ENCODE measurements around the gene CRELD1. TPM values are rescaled to one million over a fixed set of nuclear protein-coding genes. Genes with fewer than 3 reads are reported as not detected.

Gene CRELD1
- total and polyA plus RNA-seq, 5 donors from 2014 or later = 20.5 to 26.5 (median 24.6) TPM

GRCh38 chr3:9951962-9952805, 18.6 kb downstream of the CRELD1 start, which contains the start of gene PRRT3:
Gene PRRT3, minus strand, starts transcription at chr3:9952408. Its CDS starts 2,293 bp downstream, at chr3:9950115.
- peak within 1 kb of the TSS; percentile 86 to 94 (median 93) for H3K4me3 Mint-ChIP-seq
- Histone ChIP-seq H3K9me3 (ENCODE audit: control insufficient read depth in 2 of 2, low read length in 2 of 2) (no peaks in the 10 kb centered on the region), H3K36me3 (ENCODE audit: control insufficient read depth, insufficient read depth, low read length) (no peaks in the 10 kb centered on the region), H3K27ac (ENCODE audit: insufficient read depth, low read length, poor library complexity, severe bottlenecking) (no peak within 1 kb of the TSS), H3K27me3 (ENCODE audit: control insufficient read depth, insufficient read depth, low read length) (no peaks in the 10 kb centered on the region), H3K4me3 (ENCODE audit: low read depth, low read length) (peak within 1 kb of the TSS; percentile 69), H3K4me1 (ENCODE audit: control insufficient read depth, insufficient read depth, low read length, poor library complexity, severe bottlenecking) (peaks cover 12% of the 10 kb centered on the region)
- peaks cover 0 to 18% (median 11%) of the 10 kb centered on the region in 4 donors for H3K4me1 Mint-ChIP-seq
- DNase-seq = peak; percentile 20 to 74 (median 57)
- ATAC-seq (ENCODE audit: low read depth in 2 of 2) = peak; percentile 86 to 87
- H3K9me3 Mint-ChIP-seq = no peaks in the 10 kb centered on the region
- peak within 1 kb of the TSS; percentile 49 to 78 (median 56) for H3K27ac Mint-ChIP-seq
- H3K36me3 Mint-ChIP-seq = no peaks in the 10 kb centered on the region
- H3K27me3 Mint-ChIP-seq = no peaks in the 10 kb centered on the region

GRCh38 chr3:9955067-9955502, 21.5 kb downstream of the CRELD1 start:
- no peak overlapping the region for H3K27ac ChIP-seq (ENCODE audit: insufficient read depth, low read length, poor library complexity, severe bottlenecking)
- H3K9me3 Mint-ChIP-seq = no peaks in the 10 kb centered on the region
- peaks cover 0 to 18% (median 12%) of the 10 kb centered on the region in 4 donors for H3K4me1 Mint-ChIP-seq
- peak overlapping the region in 1 of 4 donors; percentile 61 for H3K4me3 Mint-ChIP-seq
- ATAC-seq (ENCODE audit: low read depth in 2 of 2) = no peak
- H3K27ac Mint-ChIP-seq = no peak overlapping the region
- H3K4me3 ChIP-seq (ENCODE audit: low read depth, low read length) = no peak overlapping the region
- DNase-seq = no peak
- H3K9me3 ChIP-seq (ENCODE audit: control insufficient read depth in 2 of 2, low read length in 2 of 2) = no peaks in the 10 kb centered on the region
- no peaks in the 10 kb centered on the region for H3K36me3 ChIP-seq (ENCODE audit: control insufficient read depth, insufficient read depth, low read length)
- H3K27me3 ChIP-seq (ENCODE audit: control insufficient read depth, insufficient read depth, low read length) = no peaks in the 10 kb centered on the region
- no peaks in the 10 kb centered on the region for H3K36me3 Mint-ChIP-seq
- H3K27me3 Mint-ChIP-seq = no peaks in the 10 kb centered on the region
- H3K4me1 ChIP-seq (ENCODE audit: control insufficient read depth, insufficient read depth, low read length, poor library complexity, severe bottlenecking) = peaks cover 12% of the 10 kb centered on the region

- ATAC-seq (ENCODE audit: low read depth in 2 of 2) (no peak), DNase-seq (no peak)
- Histone ChIP-seq H3K36me3 (ENCODE audit: control insufficient read depth, insufficient read depth, low read length) (no peaks in the 10 kb centered on the region), H3K9me3 (ENCODE audit: control insufficient read depth in 2 of 2, low read length in 2 of 2) (no peaks in the 10 kb centered on the region), H3K27me3 (ENCODE audit: control insufficient read depth, insufficient read depth, low read length) (no peaks in the 10 kb centered on the region), H3K4me3 (ENCODE audit: low read depth, low read length) (no peak overlapping the region), H3K4me1 (ENCODE audit: control insufficient read depth, insufficient read depth, low read length, poor library complexity, severe bottlenecking) (peaks cover 12% of the 10 kb centered on the region), H3K27ac (ENCODE audit: insufficient read depth, low read length, poor library complexity, severe bottlenecking) (no peak overlapping the region)
- Mint-ChIP-seq H3K27me3 (no peaks in the 10 kb centered on the region), H3K4me1 (peaks cover 0 to 17% (median 8%) of the 10 kb centered on the region in 4 donors), H3K9me3 (no peaks in the 10 kb centered on the region), H3K4me3 (peak overlapping the region in 1 of 4 donors; percentile 55), H3K27ac (peak overlapping the region in 1 of 3 donors; percentile 55), H3K36me3 (peaks cover 2% of the 10 kb centered on the region)
Measured at GRCh38 chr3:9955611-9956352, 22.1 kb downstream of the CRELD1 start.

- peak overlapping the region in 1 of 3 donors; percentile 8 for H3K27ac Mint-ChIP-seq
- H3K27me3 Mint-ChIP-seq = no peaks in the 10 kb centered on the region
- H3K36me3 ChIP-seq (ENCODE audit: control insufficient read depth, insufficient read depth, low read length) = peaks cover 3% of the 10 kb centered on the region
- H3K4me1 Mint-ChIP-seq = peaks cover 0 to 6% (median 5%) of the 10 kb centered on the region in 4 donors
- peaks cover 8% of the 10 kb centered on the region for H3K36me3 Mint-ChIP-seq
- ATAC-seq (ENCODE audit: low read depth in 2 of 2) (no peak), DNase-seq (no peak)
- no peaks in the 10 kb centered on the region for H3K9me3 Mint-ChIP-seq
- no peaks in the 10 kb centered on the region for H3K4me1 ChIP-seq (ENCODE audit: control insufficient read depth, insufficient read depth, low read length, poor library complexity, severe bottlenecking)
- no peak overlapping the region for H3K27ac ChIP-seq (ENCODE audit: insufficient read depth, low read length, poor library complexity, severe bottlenecking)
- no peak overlapping the region for H3K4me3 ChIP-seq (ENCODE audit: low read depth, low read length)
- H3K4me3 Mint-ChIP-seq = no peak overlapping the region
- no peaks in the 10 kb centered on the region for H3K9me3 ChIP-seq (ENCODE audit: control insufficient read depth in 2 of 2, low read length in 2 of 2)
- no peaks in the 10 kb centered on the region for H3K27me3 ChIP-seq (ENCODE audit: control insufficient read depth, insufficient read depth, low read length)
Measured at GRCh38 chr3:9957214-9957613, 23.6 kb downstream of the CRELD1 start.

- Mint-ChIP-seq H3K27me3 (no peaks in the 10 kb centered on the region), H3K9me3 (peaks cover 0 to 1% (median 0%) of the 10 kb centered on the region in 7 donors), H3K4me3 (no peak overlapping the region), H3K27ac (no peak overlapping the region), H3K36me3 (peaks cover 45% of the 10 kb centered on the region), H3K4me1 (no peaks in the 10 kb centered on the region)
- Histone ChIP-seq H3K36me3 (ENCODE audit: control insufficient read depth, insufficient read depth, low read length) (peaks cover 52% of the 10 kb centered on the region), H3K9me3 (ENCODE audit: control insufficient read depth in 2 of 2, low read length in 2 of 2) (no peaks in the 10 kb centered on the region), H3K27me3 (ENCODE audit: control insufficient read depth, insufficient read depth, low read length) (no peaks in the 10 kb centered on the region), H3K4me3 (ENCODE audit: low read depth, low read length) (no peak overlapping the region), H3K4me1 (ENCODE audit: control insufficient read depth, insufficient read depth, low read length, poor library complexity, severe bottlenecking) (no peaks in the 10 kb centered on the region), H3K27ac (ENCODE audit: insufficient read depth, low read length, poor library complexity, severe bottlenecking) (no peak overlapping the region)
- DNase-seq = no peak
- ATAC-seq (ENCODE audit: low read depth in 2 of 2) = no peak
Measured at GRCh38 chr3:9965200-9965875, 31.7 kb downstream of the CRELD1 start.

- Histone ChIP-seq H3K4me1 (ENCODE audit: control insufficient read depth, insufficient read depth, low read length, poor library complexity, severe bottlenecking) (no peaks in the 10 kb centered on the region), H3K27ac (ENCODE audit: insufficient read depth, low read length, poor library complexity, severe bottlenecking) (no peak overlapping the region), H3K27me3 (ENCODE audit: control insufficient read depth, insufficient read depth, low read length) (no peaks in the 10 kb centered on the region), H3K4me3 (ENCODE audit: low read depth, low read length) (no peak overlapping the region), H3K9me3 (ENCODE audit: control insufficient read depth in 2 of 2, low read length in 2 of 2) (no peaks in the 10 kb centered on the region), H3K36me3 (ENCODE audit: control insufficient read depth, insufficient read depth, low read length) (peaks cover 66% of the 10 kb centered on the region)
- DNase-seq (no peak), ATAC-seq (ENCODE audit: low read depth in 2 of 2) (no peak)
- peaks cover 48% of the 10 kb centered on the region for H3K36me3 Mint-ChIP-seq
- H3K4me1 Mint-ChIP-seq = no peaks in the 10 kb centered on the region
- peaks cover 0 to 1% (median 0%) of the 10 kb centered on the region in 7 donors for H3K9me3 Mint-ChIP-seq
- H3K27me3 Mint-ChIP-seq = no peaks in the 10 kb centered on the region
- H3K27ac Mint-ChIP-seq = no peak overlapping the region
- H3K4me3 Mint-ChIP-seq = no peak overlapping the region
Measured at GRCh38 chr3:9966841-9967240, 33.2 kb downstream of the CRELD1 start.

- H3K27me3 Mint-ChIP-seq = no peaks in the 10 kb centered on the region
- Histone ChIP-seq H3K27me3 (ENCODE audit: control insufficient read depth, insufficient read depth, low read length) (no peaks in the 10 kb centered on the region), H3K27ac (ENCODE audit: insufficient read depth, low read length, poor library complexity, severe bottlenecking) (no peak overlapping the region), H3K36me3 (ENCODE audit: control insufficient read depth, insufficient read depth, low read length) (peaks cover 75% of the 10 kb centered on the region), H3K4me1 (ENCODE audit: control insufficient read depth, insufficient read depth, low read length, poor library complexity, severe bottlenecking) (no peaks in the 10 kb centered on the region), H3K4me3 (ENCODE audit: low read depth, low read length) (no peak overlapping the region), H3K9me3 (ENCODE audit: control insufficient read depth in 2 of 2, low read length in 2 of 2) (no peaks in the 10 kb centered on the region)
- ATAC-seq (ENCODE audit: low read depth in 2 of 2) (no peak), DNase-seq (no peak)
- H3K36me3 Mint-ChIP-seq = peaks cover 45% of the 10 kb centered on the region
- H3K4me3 Mint-ChIP-seq = no peak overlapping the region
- no peak overlapping the region for H3K27ac Mint-ChIP-seq
- no peaks in the 10 kb centered on the region for H3K4me1 Mint-ChIP-seq
- peaks cover 0 to 1% (median 0%) of the 10 kb centered on the region in 7 donors for H3K9me3 Mint-ChIP-seq
Measured at GRCh38 chr3:9969632-9970019, 36.0 kb downstream of the CRELD1 start.

All from CD4-positive, CD25-positive, alpha-beta regulatory T cell (primary cell).